Measurements from ENCODE around the gene MRPL36. TPM values are rescaled to one million over a fixed set of nuclear protein-coding genes. Genes with fewer than 3 reads are reported as not detected.
"Not testable (repeated sequence)": the region's sequence is repeated elsewhere in the genome, so short reads cannot be mapped to it uniquely, and the experiment has no call there.

The MRPL36 gene
- total RNA-seq, 2 donors from 2014 or later: 47.9 to 66.3 TPM

DNA sequence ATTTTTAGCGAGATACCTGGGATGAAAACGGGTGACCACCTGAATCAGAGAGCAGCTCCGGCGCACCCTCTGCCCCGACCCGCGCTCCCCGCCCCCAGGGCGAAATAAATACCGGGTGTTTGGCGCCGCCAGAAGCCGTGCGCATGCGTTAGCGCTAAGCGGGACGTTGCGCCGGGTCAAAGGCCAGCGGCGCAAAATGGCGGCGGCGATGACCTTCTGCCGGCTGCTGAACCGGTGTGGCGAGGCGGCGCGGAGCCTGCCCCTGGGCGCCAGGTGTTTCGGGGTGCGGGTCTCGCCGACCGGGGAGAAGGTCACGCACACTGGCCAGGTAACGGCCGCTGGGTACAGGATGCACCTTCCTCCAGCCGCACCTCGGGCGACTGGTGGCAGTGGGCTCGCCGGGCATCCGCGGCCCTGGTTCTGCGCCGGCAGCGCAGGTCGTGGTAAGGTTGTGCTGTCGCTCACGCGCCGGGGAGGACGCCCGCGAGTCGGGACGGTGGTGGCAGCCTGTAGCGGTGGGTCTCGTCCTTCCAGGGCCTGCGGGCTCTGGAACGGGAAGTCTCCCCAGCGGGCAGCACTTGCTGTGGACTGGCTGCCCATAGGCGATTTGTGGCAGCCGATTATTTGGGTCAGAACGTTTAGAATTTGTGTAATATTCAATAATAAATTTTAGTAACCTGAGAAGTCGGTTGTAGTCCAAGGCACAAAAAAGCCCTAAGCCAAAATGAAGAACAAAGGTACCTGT is 1.8 kb upstream of the MRPL36 start, which contains the start of gene NDUFS6:
Gene NDUFS6, plus strand, starts transcription at position 186 of the 745 bp plus-strand sequence. Its CDS starts 11 bp downstream, at position 197.
- peak within 1 kb of the TSS; percentile 65 to 74 for H3K27ac ChIP-seq
- peak within 1 kb of the TSS; percentile 49 to 85 for H3K4me3 ChIP-seq
- peaks cover 7 to 10% of the 10 kb centered on the region in 2 donors for H3K36me3 ChIP-seq
- intact Hi-C loops (cut with DNase I): no loop called here
- TF ChIP-seq POLR2AphosphoS5 (IDR thresholded peaks at IDR 0.05) (peak; percentile 78), POLR2A (IDR thresholded peaks at IDR 0.05) (peak; percentile 31), CTCF (IDR thresholded peaks at IDR 0.05) (peak in 1 of 4 experiments; percentile 9)
- H3K4me1 ChIP-seq (replicated peaks): no peaks in the 10 kb centered on the region
- no peaks in the 10 kb centered on the region for H3K27me3 ChIP-seq (replicated peaks; ENCODE audit: insufficient read depth)
- DNase-seq (ENCODE audit: low spot score): peak; percentile 42
- no peaks in the 10 kb centered on the region for H3K9me3 ChIP-seq
- under 1% methylated on average over 61 of the region's 69 CpGs for WGBS

- H3K4me3 ChIP-seq: peak overlapping the region; percentile 49 to 85
Observed at GRCh38 chr5:1800472-1801221, 1.0 kb upstream of the MRPL36 start.

DNA sequence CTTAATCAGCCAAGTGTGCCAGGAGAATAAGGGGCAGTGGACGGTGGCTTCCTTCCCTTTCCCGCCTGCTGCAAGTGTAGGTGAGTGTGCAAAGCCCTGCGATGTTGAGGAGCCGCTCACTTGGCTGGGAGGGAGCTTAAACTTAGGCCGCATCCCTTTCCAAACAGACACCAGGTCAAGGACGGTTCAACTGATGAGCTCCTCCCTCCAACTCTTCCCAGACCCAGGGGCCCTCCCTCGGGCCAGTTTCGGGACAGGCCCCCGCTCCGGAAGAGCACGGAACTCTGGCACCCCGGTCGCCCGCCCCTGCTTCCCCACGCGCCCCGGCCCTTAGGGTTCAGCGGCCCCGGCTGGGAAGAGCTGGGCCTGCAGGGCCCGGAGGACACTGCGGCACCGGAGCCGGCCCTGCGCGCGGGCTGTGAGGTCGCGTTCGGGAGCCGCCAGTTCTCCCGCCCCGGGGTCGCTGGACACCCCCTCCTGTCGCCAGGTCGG is 481 bp downstream of the MRPL36 start:
- peak overlapping the region; percentile 45 to 74 for H3K27ac ChIP-seq
- no peaks in the 10 kb centered on the region for H3K9me3 ChIP-seq
- 0% methylated on average over 6 of the region's 35 CpGs for WGBS
- no peaks in the 10 kb centered on the region for H3K27me3 ChIP-seq (replicated peaks; ENCODE audit: insufficient read depth)
- intact Hi-C loops (cut with DNase I): no loop called here
- peak overlapping the region; percentile 49 to 85 for H3K4me3 ChIP-seq
- no peak for TF ChIP-seq POLR2A (IDR thresholded peaks at IDR 0.05)
- no peak for TF ChIP-seq CTCF (IDR thresholded peaks at IDR 0.05)
- TF ChIP-seq POLR2AphosphoS5 (IDR thresholded peaks at IDR 0.05): no peak
- H3K36me3 ChIP-seq: peaks cover 0 to 5% of the 10 kb centered on the region in 2 donors
- no peak for DNase-seq (ENCODE audit: low spot score)
- no peaks in the 10 kb centered on the region for H3K4me1 ChIP-seq (replicated peaks)

More at GRCh38 chr5:1800472-1801221, 1.0 kb upstream of the MRPL36 start:
- no peak for DNase-seq (ENCODE audit: low spot score)
- H3K27me3 ChIP-seq (replicated peaks; ENCODE audit: insufficient read depth): no peaks in the 10 kb centered on the region
- H3K27ac ChIP-seq: peak overlapping the region; percentile 65 to 74
- intact Hi-C loops (cut with DNase I): no loop called here
- WGBS: 12% methylated on average over 28 of the region's 28 CpGs
- TF ChIP-seq POLR2AphosphoS5 (IDR thresholded peaks at IDR 0.05) (no peak), POLR2A (IDR thresholded peaks at IDR 0.05) (no peak), CTCF (IDR thresholded peaks at IDR 0.05) (no peak)
- no peaks in the 10 kb centered on the region for H3K9me3 ChIP-seq
- H3K36me3 ChIP-seq: peaks cover 3 to 5% of the 10 kb centered on the region in 2 donors
- H3K4me1 ChIP-seq (replicated peaks): no peaks in the 10 kb centered on the region

GRCh38 chr5:1798589-1798988 is 1.0 kb downstream of the MRPL36 start:
- H3K36me3 ChIP-seq; intact Hi-C loops (cut with DNase I); H3K4me1 ChIP-seq (replicated peaks); DNase-seq (ENCODE audit: low spot score); H3K27me3 ChIP-seq (replicated peaks; ENCODE audit: insufficient read depth); H3K9me3 ChIP-seq: not testable (repeated sequence)
- peak overlapping the region in 1 of 2 donors; percentile 74 for H3K27ac ChIP-seq
- WGBS: 84% methylated on average over 16 of the region's 16 CpGs
- H3K4me3 ChIP-seq: peak overlapping the region; percentile 49 to 85

GRCh38 chr5:1797855-1798254 is 1.8 kb downstream of the MRPL36 start:
- no peak for DNase-seq (ENCODE audit: low spot score)
- intact Hi-C loops (cut with DNase I): no loop called here
- Histone ChIP-seq H3K4me3 (no peak overlapping the region), H3K4me1 (replicated peaks) (no peaks in the 10 kb centered on the region), H3K36me3 (peaks cover 0 to 5% of the 10 kb centered on the region in 2 donors), H3K9me3 (no peaks in the 10 kb centered on the region), H3K27me3 (replicated peaks; ENCODE audit: insufficient read depth) (no peaks in the 10 kb centered on the region), H3K27ac (no peak overlapping the region)
- TF ChIP-seq CTCF (IDR thresholded peaks at IDR 0.05) (no peak), POLR2A (IDR thresholded peaks at IDR 0.05) (no peak), POLR2AphosphoS5 (IDR thresholded peaks at IDR 0.05) (no peak)
- 88% methylated on average over 11 of the region's 11 CpGs for WGBS
